OCI-LY3 (cell line): Measurements from ENCODE around the gene REPS1.

Experiments used
- EZH2phosphoT487 ChIP-seq: fragments of 200-600 bp; shearing (Covaris generic); IDR thresholded peaks from 2 replicates; pipeline ENCODE4 v1.6.1; 2018; ENCODE audit warnings: antibody characterized with exemption, mixed run types, low read depth
- TF ChIP-seq, protein P1 (sequence below): fragments of 200-600, 300-600 bp; sonication (generic); IDR thresholded peaks from 2 replicates; pipeline ENCODE4 v1.5.1; 2014; ENCODE audit warnings: antibody characterized with exemption, low read length, low read depth

DNA sequence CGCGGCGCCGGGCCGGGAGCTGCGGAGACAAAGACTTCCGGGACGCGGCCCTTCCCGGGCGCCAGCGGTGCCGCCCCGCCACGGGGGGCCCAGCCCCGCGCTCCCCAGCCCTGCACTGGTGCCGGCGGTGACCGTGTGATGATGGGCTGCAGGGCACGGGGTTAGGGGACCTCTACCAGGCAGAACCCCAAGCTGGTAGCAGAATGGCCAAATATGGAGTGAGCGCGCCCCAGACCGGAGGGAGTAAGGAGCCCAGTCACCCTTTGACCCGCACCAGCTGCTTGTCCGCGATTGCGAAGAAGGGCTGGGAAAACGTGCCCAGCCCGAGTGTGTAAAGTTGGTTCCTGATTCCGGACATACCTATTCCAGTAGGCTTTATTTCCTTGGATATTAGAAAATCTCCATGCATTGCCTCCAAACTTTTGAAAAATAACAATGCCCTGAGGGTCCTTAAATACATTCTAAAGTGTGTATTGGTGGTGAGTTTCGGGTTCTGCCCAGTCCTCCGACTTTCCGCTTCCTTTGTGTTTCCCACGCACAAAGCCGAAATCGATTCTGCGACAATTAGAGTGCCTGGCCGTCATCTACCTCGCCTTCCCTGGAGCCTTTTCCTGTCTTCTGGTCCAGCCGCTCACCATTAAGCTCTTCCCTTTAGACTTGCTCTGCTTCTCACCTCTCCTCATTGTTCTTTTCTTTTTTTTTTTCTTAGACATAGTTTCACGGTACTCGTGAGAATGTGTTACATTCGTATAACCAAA is 41.6 kb upstream of the REPS1 start:
- TF ChIP-seq, protein P1, sequence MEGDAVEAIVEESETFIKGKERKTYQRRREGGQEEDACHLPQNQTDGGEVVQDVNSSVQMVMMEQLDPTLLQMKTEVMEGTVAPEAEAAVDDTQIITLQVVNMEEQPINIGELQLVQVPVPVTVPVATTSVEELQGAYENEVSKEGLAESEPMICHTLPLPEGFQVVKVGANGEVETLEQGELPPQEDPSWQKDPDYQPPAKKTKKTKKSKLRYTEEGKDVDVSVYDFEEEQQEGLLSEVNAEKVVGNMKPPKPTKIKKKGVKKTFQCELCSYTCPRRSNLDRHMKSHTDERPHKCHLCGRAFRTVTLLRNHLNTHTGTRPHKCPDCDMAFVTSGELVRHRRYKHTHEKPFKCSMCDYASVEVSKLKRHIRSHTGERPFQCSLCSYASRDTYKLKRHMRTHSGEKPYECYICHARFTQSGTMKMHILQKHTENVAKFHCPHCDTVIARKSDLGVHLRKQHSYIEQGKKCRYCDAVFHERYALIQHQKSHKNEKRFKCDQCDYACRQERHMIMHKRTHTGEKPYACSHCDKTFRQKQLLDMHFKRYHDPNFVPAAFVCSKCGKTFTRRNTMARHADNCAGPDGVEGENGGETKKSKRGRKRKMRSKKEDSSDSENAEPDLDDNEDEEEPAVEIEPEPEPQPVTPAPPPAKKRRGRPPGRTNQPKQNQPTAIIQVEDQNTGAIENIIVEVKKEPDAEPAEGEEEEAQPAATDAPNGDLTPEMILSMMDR, result no peak
- no peak for TF ChIP-seq EZH2phosphoT487
